Fibroblast of the aortic adventitia (primary cell): ENCODE data around the gene PGM5. TPM values are rescaled to one million over a fixed set of nuclear protein-coding genes. Genes with fewer than 3 reads are reported as not detected.

Source experiments
- DNase-seq: peaks from one replicate; pipeline ENCODE4 v3.0.0-alpha.2; 2010; ENCODE audit warnings: low read depth
- H3K4me3 ChIP-seq: 2 replicates; pipeline ENCODE4 v1.5.1; 2011; ENCODE audit warnings: low read depth, mild to moderate bottlenecking, control low read depth, low read length, moderate library complexity
- total RNA-seq: library from RNA; depleted of rRNA; stranded (reverse); fragments of >200 nt; gene quantifications from 2 replicates; pipeline ENCODE4 v1.2.3, GENCODE V29; 2012; ENCODE audit warnings: low replicate concordance
- TF ChIP-seq, protein P1 (sequence below): IDR thresholded peaks from 2 replicates; pipeline ENCODE4 v1.5.1; 2011; ENCODE audit warnings: mild to moderate bottlenecking, low read length, control low read depth, inconsistent platforms; ENCODE audit not compliant: insufficient read depth

PGM5 gene
- total RNA-seq, 1 donor, result 8.0 TPM

DNA sequence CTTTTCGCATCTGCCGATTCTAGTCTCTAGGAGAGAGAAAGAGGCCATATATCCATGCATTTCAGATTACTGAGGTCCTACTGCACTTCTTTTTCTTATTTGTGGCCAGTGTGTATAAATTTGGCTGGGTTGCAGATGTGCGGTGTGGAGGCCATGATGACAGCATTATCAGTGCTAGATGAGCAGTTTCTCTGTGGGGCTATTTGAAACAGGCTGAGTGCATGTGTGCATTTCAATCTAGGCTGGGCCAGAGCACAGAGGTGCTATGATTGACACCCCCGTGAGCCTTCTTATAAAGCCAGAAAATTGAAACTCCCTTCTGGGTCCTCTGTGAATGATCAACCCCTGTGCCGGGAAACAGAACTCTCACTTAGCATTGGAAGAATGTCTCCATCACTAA, 114.2 kb downstream of the PGM5 start:
- TF ChIP-seq, protein P1, sequence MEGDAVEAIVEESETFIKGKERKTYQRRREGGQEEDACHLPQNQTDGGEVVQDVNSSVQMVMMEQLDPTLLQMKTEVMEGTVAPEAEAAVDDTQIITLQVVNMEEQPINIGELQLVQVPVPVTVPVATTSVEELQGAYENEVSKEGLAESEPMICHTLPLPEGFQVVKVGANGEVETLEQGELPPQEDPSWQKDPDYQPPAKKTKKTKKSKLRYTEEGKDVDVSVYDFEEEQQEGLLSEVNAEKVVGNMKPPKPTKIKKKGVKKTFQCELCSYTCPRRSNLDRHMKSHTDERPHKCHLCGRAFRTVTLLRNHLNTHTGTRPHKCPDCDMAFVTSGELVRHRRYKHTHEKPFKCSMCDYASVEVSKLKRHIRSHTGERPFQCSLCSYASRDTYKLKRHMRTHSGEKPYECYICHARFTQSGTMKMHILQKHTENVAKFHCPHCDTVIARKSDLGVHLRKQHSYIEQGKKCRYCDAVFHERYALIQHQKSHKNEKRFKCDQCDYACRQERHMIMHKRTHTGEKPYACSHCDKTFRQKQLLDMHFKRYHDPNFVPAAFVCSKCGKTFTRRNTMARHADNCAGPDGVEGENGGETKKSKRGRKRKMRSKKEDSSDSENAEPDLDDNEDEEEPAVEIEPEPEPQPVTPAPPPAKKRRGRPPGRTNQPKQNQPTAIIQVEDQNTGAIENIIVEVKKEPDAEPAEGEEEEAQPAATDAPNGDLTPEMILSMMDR, result no peak
- DNase-seq, result no peak
- H3K4me3 ChIP-seq, result no peak overlapping the region

DNA sequence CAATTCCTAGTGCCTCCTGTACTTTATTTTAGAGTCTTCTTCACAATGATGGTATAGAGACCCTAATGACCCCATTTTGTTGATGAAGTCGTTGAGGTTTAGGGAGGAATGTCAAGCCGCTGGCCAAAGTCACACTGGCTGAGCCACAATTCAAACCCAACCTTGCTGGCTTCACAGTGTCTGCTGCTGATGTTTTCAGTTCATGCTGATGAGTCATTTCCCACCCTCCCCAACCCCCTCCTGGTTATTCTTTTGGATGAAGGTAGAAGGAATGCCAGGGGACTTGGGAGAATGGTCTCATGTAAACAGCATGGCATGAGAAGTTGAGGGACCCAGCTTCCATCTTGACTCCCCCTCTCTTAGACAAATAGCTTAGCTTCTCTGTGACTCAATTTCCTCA, 115.7 kb downstream of the PGM5 start:
- H3K4me3 ChIP-seq, result no peak overlapping the region
- no peak for DNase-seq
- TF ChIP-seq, protein P1, result no peak

- no peak for DNase-seq
- TF ChIP-seq, protein P1, result no peak
- H3K4me3 ChIP-seq, result no peak overlapping the region
These were observed 117.4 kb downstream of the PGM5 start for GRCh38 chr9:68473790-68474189.

DNA sequence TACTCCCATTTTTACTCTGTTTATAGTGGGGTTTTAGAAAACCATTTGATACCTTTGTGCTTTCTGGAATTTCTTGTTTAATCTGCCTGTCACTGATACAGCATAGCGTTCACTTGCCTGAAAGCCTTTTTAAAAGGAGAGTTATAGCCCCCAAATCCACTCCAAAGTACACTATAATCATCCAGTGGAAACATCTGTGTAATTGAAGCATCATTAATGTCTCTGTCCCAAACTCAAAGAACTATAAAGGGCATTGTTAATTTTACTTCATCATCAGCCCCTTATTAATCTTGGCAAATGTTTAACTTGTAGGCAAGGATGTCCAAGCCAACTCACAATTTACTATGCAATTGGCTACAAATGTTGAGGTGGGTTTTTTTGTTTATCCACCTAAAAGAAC, 120.0 kb downstream of the PGM5 start:
- DNase-seq, result no peak
- H3K4me3 ChIP-seq, result no peak overlapping the region
- TF ChIP-seq, protein P1, result no peak

DNA sequence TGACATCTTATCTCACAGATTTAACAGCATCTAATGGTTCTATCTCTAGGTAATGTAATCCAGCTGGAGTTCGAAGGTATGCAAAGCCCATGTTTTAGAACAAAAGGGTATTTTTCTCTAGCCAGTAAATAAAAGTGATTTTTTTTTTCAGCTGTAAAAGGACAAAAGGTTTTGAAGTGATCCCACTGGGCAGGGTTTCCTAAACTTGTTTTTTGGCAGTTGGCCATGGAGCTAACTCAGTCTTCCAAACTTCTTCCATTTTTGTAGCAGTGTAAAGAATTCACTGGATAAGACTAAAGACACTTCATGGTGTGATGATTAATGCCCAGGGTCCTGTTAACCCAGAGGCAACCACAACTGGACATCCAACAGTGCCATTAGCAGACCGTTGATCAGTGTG, 120.4 kb downstream of the PGM5 start:
- DNase-seq, result no peak
- TF ChIP-seq, protein P1, result no peak
- H3K4me3 ChIP-seq, result no peak overlapping the region

- TF ChIP-seq, protein P1, result no peak
- H3K4me3 ChIP-seq, result no peak overlapping the region
- DNase-seq, result no peak
These were observed 124.4 kb downstream of the PGM5 start for GRCh38 chr9:68480807-68481206.

- DNase-seq, result no peak
- TF ChIP-seq, protein P1, result no peak
- no peak overlapping the region for H3K4me3 ChIP-seq
These were observed 126.1 kb downstream of the PGM5 start for GRCh38 chr9:68482548-68482947.
